ENCODE results near the gene LRRC18.

GRCh38 chr10:48974510-48975156 lies 35.0 kb upstream of the LRRC18 start:
- TF ChIP-seq CTCF (IDR thresholded peaks at IDR 0.05; ENCODE audit: low read depth, low read length), result no peak
- no peak for TF ChIP-seq EZH2phosphoT487 (IDR thresholded peaks at IDR 0.05; ENCODE audit: low read depth)
